ENCODE data around the gene ABCD1. TPM values are rescaled to one million over a fixed set of nuclear protein-coding genes. Genes with fewer than 3 reads are reported as not detected.

Gene ABCD1
- total and polyA plus RNA-seq, 9 of the 15 experiments (the other 6 are each of a cell fraction or from before 2014, with no cell fraction given), result 0.07 to 6.9 (median 2.2) TPM

GRCh38 chrX:153724252-153725038 is at the start of gene ABCD1, which contains the start of gene BCAP31 (continued):
- TF ChIP-seq E2F6 (IDR thresholded peaks at IDR 0.05; ENCODE audit: borderline replicate concordance in 1 of 2, extremely low read depth in 1 of 2, insufficient read depth in 1 of 2, insufficient read length in 1 of 2, low read depth in 1 of 2, low read length in 1 of 2, poor library complexity in 1 of 2, severe bottlenecking in 1 of 2) (peak in 1 of 2 experiments; percentile 81), U2AF1 (optimal IDR thresholded peaks at IDR 0.05; ENCODE audit: low read depth, low read length) (no peak), ARID4B (CRISPR knock-in tag; IDR thresholded peaks at IDR 0.05) (0 out of 2 replicates have a peak, but pooled peaks have one; percentile 1), POLR2H (tag; IDR thresholded peaks at IDR 0.05; ENCODE audit: low read depth) (peak; percentile 39; the same call in 1 of the 2 replicates), DACH1 (IDR thresholded peaks at IDR 0.05; ENCODE audit: partially characterized antibody) (no peak), ETS1 (conservative IDR thresholded peaks at IDR 0.05; ENCODE audit: control insufficient read depth, low read depth, low read length) (peak; percentile 83), ZNF263 (CRISPR knock-in tag; IDR thresholded peaks at IDR 0.05; ENCODE audit: borderline replicate concordance) (peak; percentile 42; the same call in 1 of the 2 replicates), MNT (conservative IDR thresholded peaks at IDR 0.05) (peak; percentile 34 to 53; a peak in 3 of 4 replicates), LARP7 (IDR thresholded peaks at IDR 0.05) (no peak), RNF2 (IDR thresholded peaks at IDR 0.05) (no peak), ZBTB49 (CRISPR knock-in tag; IDR thresholded peaks at IDR 0.05; ENCODE audit: borderline replicate concordance) (no peak), TAF7 (tag; IDR thresholded peaks at IDR 0.05) (peak; percentile 83), NFYB (IDR thresholded peaks at IDR 0.05; ENCODE audit: extremely low read depth, insufficient read length) (no peak), FOXJ2 (tag; IDR thresholded peaks at IDR 0.05) (no peak)
